Endothelial cell of umbilical vein (primary cell): ENCODE results near the gene MMP14. TPM values are rescaled to one million over a fixed set of nuclear protein-coding genes. Genes with fewer than 3 reads are reported as not detected.
A peak's percentile ranks its signal among the peaks of the same experiment; 100 is the strongest.
"Not testable (repeated sequence)": the region's sequence is repeated elsewhere in the genome, so short reads cannot be mapped to it uniquely, and the experiment has no call there.

Experiments used
- BruUV-seq: library from RNA; stranded (reverse); fragments of 400-500 nt; replicated peaks from 2 replicates; lab custom pipeline; 2021; lab: Mats Ljungman, UMichigan
- CTCF ChIA-PET: fragments of 300-600, 350-600 bp; sonication (Branson Sonifier 250); formaldehyde crosslinking; loops from one replicate; lab custom pipeline; 2021; ENCODE audit warnings: antibody characterized with exemption, inconsistent platforms; lab: Charles Lee
- POLR2A ChIA-PET: fragments of 300-600, 350-600 bp; sonication (Branson Sonifier 250); formaldehyde crosslinking; loops from one replicate; lab custom pipeline; 2021; ENCODE audit warnings: antibody characterized with exemption, inconsistent platforms; lab: Charles Lee
- DNase-seq: peaks from one replicate; pipeline ENCODE4 v3.0.0-alpha.2; 2011; ENCODE audit warnings: low read depth, low spot score
- FAIRE-seq: peaks from 2 replicates; lab custom pipeline; 2011; peaks lifted over from hg19 to GRCh38; lab: Jason Lieb, UNC
- H2AFZ ChIP-seq: 2 replicates; pipeline ENCODE4 v1.6.0; 2012; ENCODE audit warnings: low read depth, low read length, control low read depth, inconsistent platforms
- H3K27ac ChIP-seq: 2 replicates; pipeline ENCODE4 v1.5.1; 2011; ENCODE audit warnings: low read depth, mild to moderate bottlenecking, control low read depth, low read length, moderate library complexity; ENCODE audit not compliant: insufficient read depth
- H3K27me3 ChIP-seq, 2 experiments: 2 replicates each; pipeline versions ENCODE4 v1.6.0 to v1.6.1; 2011; ENCODE audit warnings: low read length in 2 of 2, mixed read lengths in 1 of 2; ENCODE audit not compliant: control insufficient read depth in 2 of 2, insufficient read depth in 2 of 2
- H3K36me3 ChIP-seq, 2 experiments: 2 replicates in 1 of 2; 3 replicates in 1 of 2; pipeline ENCODE4 v1.5.1; 2011; ENCODE audit warnings: low read length in 2 of 2, mild to moderate bottlenecking in 1 of 2, moderate library complexity in 1 of 2; ENCODE audit not compliant: control insufficient read depth in 2 of 2, insufficient read depth in 2 of 2; ENCODE audit errors: extremely low read depth in 1 of 2
- H3K4me1 ChIP-seq: 3 replicates; pipeline ENCODE4 v1.5.1; 2011; ENCODE audit warnings: mild to moderate bottlenecking, low read length; ENCODE audit not compliant: control insufficient read depth, insufficient read depth; ENCODE audit errors: extremely low read depth
- H3K4me2 ChIP-seq: 2 replicates; pipeline ENCODE4 v1.6.1; 2011; ENCODE audit warnings: low read length, control low read depth, mixed read lengths; ENCODE audit not compliant: insufficient read depth
- H3K4me3 ChIP-seq, 3 experiments: fragments of 200-600 bp in 1 of 3; sonication (generic), shearing (Covaris generic) in 1 of 3; replicated peaks in 1 of 3; 2 replicates each; pipeline ENCODE4 v1.5.1; 2011 to 2016; ENCODE audit warnings: control low read depth in 3 of 3, low read length in 3 of 3, mild to moderate bottlenecking in 2 of 3, inconsistent platforms in 1 of 3, low read depth in 1 of 3, moderate library complexity in 1 of 3; ENCODE audit not compliant: insufficient read depth in 1 of 3
- H3K79me2 ChIP-seq: 2 replicates; pipeline ENCODE4 v1.6.0; 2012; ENCODE audit warnings: low read length, inconsistent platforms; ENCODE audit not compliant: control insufficient read depth, insufficient read depth
- H3K9ac ChIP-seq: replicated peaks from 2 replicates; pipeline ENCODE3; 2011; ENCODE audit warnings: low read length, control low read depth; ENCODE audit not compliant: insufficient read depth; ENCODE audit errors: extremely low read depth
- H3K9me1 ChIP-seq: replicated peaks from 3 replicates; pipeline ENCODE4 v1.6.0; 2011; ENCODE audit warnings: mild to moderate bottlenecking, low read length; ENCODE audit not compliant: control insufficient read depth, insufficient read depth; ENCODE audit errors: extremely low read depth
- H3K9me3 ChIP-seq: replicated peaks from 2 replicates; pipeline ENCODE4 v1.5.1; 2012; ENCODE audit warnings: low read length, inconsistent platforms; ENCODE audit not compliant: control insufficient read depth, insufficient read depth
- H4K20me1 ChIP-seq: replicated peaks from 2 replicates; pipeline ENCODE3; 2011; ENCODE audit warnings: mild to moderate bottlenecking, low read length; ENCODE audit not compliant: control insufficient read depth, insufficient read depth; ENCODE audit errors: extremely low read depth
- FOS ChIP-seq: IDR thresholded peaks from 2 replicates; pipeline ENCODE4 v1.6.1; 2011; ENCODE audit warnings: mild to moderate bottlenecking, low read length, moderate library complexity, borderline replicate concordance; ENCODE audit not compliant: insufficient read depth
- GATA2 ChIP-seq: IDR thresholded peaks from 2 replicates; pipeline ENCODE4 v1.7.0; 2011; ENCODE audit warnings: low read depth, mild to moderate bottlenecking, moderate library complexity, mixed read lengths, low read length; ENCODE audit not compliant: insufficient read length, insufficient read depth
- JUN ChIP-seq: IDR thresholded peaks from 2 replicates; pipeline ENCODE4 v1.6.1; 2011; ENCODE audit warnings: borderline replicate concordance, low read depth; ENCODE audit not compliant: insufficient read length, insufficient read depth
- MYC ChIP-seq: IDR thresholded peaks from one replicate; pipeline ENCODE4 v1.6.1; 2011; ENCODE audit warnings: mild to moderate bottlenecking, low read depth, low read length
- POLR2A ChIP-seq: IDR thresholded peaks from 2 replicates; pipeline ENCODE4 v1.6.1; 2012; ENCODE audit warnings: low read depth, mild to moderate bottlenecking, control low read depth, low read length
- POLR2AphosphoS5 ChIP-seq: IDR thresholded peaks from 2 replicates; pipeline ENCODE4 v1.6.1; 2012; ENCODE audit warnings: low read depth, mild to moderate bottlenecking, control low read depth, low read length, moderate library complexity; ENCODE audit not compliant: insufficient read depth
- dilution Hi-C: fragments of 300-500 bp; cut with MboI; formaldehyde crosslinking; loops from one replicate; pipeline ENCODE4 v1.15.0; 2019; ENCODE audit warnings: low sequenced_read_pairs; ENCODE audit not compliant: extremely low pct_ligation_motif_present
- intact Hi-C: fragments of 100-400 bp; cut with micrococcal nuclease; formaldehyde crosslinking; loops from one replicate; pipeline ENCODE4 v1.10.0; 2022
- polyA plus RNA-seq, 4 experiments: library from polyadenylated mRNA; depleted of rRNA in 3 of 4; stranded (reverse) in 3 of 4; unstranded in 1 of 4; fragments of >200 nt; gene quantifications; 2 replicates each; pipeline versions ENCODE4 v1.2.1 to v1.2.3, GENCODE V29; 2011 to 2012; ENCODE audit warnings: missing spikeins in 1 of 4
- total RNA-seq: library from RNA; stranded (reverse); gene quantifications from 2 replicates; pipeline ENCODE4 v1.2.3, GENCODE V29; 2021
- TF ChIP-seq, protein P1 (sequence below), 2 donors: IDR thresholded peaks; 1 replicate in 1 of 2; 2 replicates in 1 of 2; pipeline ENCODE4 v1.5.1; 2011; ENCODE audit warnings: low read length in 2 of 2, mild to moderate bottlenecking in 2 of 2, moderate library complexity in 2 of 2, control low read depth in 1 of 2, inconsistent platforms in 1 of 2, low read depth in 1 of 2; ENCODE audit not compliant: insufficient read depth in 1 of 2; ENCODE audit errors: extremely low read depth in 1 of 2
- TF ChIP-seq, protein P2 (sequence below): IDR thresholded peaks from 2 replicates; pipeline ENCODE4 v1.6.1; 2011; ENCODE audit not compliant: insufficient read depth, insufficient read length

The MMP14 gene
- total and polyA plus RNA-seq, 2 donors (not counting 3 experiments of a cell fraction or from before 2014, with no cell fraction given): 506 to 603 TPM

DNA sequence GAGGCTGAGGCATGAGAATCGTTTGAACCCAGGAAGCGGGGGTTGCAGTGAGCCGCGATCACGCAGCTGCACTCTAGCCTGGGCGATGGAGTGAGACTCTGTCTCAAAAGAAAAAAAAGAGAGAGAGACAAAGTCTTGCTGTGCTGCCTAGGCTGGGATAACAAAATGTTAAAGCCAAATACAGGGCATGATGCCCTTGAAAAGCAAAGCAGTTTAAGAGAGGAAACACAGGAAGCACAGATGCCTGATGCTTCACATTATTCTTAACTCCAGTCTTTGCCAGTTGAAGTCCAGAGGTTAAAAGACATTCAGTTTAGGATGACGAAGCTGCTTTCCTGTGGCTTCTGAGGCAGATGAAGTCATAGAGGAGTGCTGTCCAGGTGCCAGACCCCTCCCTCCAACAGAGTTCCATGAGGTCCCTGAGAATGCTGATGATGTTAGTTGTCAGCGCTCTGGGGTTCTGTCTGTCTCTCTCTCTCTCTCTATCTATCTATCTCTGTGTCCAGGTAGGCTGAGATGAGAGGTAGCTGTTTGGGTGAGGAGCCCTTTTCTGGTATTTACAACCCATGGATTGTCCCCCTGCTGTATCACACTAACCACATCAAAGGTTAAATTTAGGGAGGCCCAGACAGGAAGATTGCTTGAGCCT, 11.6 kb upstream of the MMP14 start:
- POLR2A ChIA-PET: no interaction called here

DNA sequence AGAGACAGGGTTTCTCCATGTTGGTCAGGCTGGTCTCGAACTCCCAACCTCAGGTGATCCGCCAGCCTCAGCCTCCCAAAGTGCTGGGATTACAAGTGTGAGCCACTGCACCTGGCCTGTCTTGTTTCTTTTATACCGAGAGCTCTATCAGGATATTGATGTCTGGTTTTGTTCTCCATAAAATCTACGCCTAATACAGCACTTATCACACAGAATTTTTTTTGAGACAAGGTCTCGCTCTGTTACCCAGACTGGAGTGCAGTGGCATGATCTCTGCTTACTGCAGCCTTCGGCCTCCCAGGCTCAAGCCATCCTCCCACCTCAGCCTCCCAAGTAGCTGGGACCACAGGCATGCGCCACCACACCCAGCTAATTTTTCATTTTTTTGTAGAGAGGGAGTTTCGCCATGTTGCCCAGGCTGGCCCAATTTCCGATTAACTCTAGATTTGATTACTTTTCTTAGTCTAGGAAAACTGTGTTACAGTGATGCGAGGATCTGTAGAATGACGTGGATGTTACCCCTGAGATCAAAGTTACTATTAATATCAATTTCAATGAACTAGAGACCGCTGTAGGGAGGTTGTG, 7.2 kb upstream of the MMP14 start:
- Histone ChIP-seq H3K4me3 (peak overlapping the region in 2 of 3 experiments; percentile 68 to 97), H2AFZ (peak overlapping the region; percentile 87), H3K27ac (peak overlapping the region; percentile 92), H3K4me2 (peak overlapping the region; percentile 95), H3K9ac (peak overlapping the region; percentile 98), H3K79me2 (peaks cover 22% of the 10 kb centered on the region), H3K4me1 (peaks cover 33% of the 10 kb centered on the region)
- H3K36me3 ChIP-seq, H4K20me1 ChIP-seq, POLR2A ChIA-PET, H3K27me3 ChIP-seq, H3K9me3 ChIP-seq, dilution Hi-C loops, DNase-seq, H3K9me1 ChIP-seq, FAIRE-seq: not testable (repeated sequence)
- intact Hi-C loops: loop anchor here (10.0 kb wide), 1 partner anchor 226 kb away; the partner anchor contains the start of gene CDH24
- CTCF ChIA-PET: interaction anchor here (0.7 to 12.5 kb wide), 2 partner anchors 22 kb away, joined by 3 to 214 read pairs; no protein-coding TSS in a partner anchor
- TSS peak; percentile 59 for BruUV-seq

More for the DNA sequence above, 11.6 kb upstream of the MMP14 start:
- Histone ChIP-seq H4K20me1 (no peaks in the 10 kb centered on the region), H3K9me3 (no peaks in the 10 kb centered on the region), H3K9ac (peak overlapping the region; percentile 67), H3K9me1 (no peaks in the 10 kb centered on the region), H3K27me3 (no peaks in the 10 kb centered on the region), H3K36me3 (no peaks in the 10 kb centered on the region), H3K79me2 (peaks cover 2% of the 10 kb centered on the region), H3K4me1 (peaks cover 30% of the 10 kb centered on the region), H3K27ac (peak overlapping the region; percentile 94), H3K4me2 (peak overlapping the region; percentile 73), H2AFZ (peak overlapping the region; percentile 57), H3K4me3 (no peak overlapping the region)
- BruUV-seq: TSS peak; percentile 73
- TF ChIP-seq FOS: peak; percentile 79
- TF ChIP-seq, protein P1, sequence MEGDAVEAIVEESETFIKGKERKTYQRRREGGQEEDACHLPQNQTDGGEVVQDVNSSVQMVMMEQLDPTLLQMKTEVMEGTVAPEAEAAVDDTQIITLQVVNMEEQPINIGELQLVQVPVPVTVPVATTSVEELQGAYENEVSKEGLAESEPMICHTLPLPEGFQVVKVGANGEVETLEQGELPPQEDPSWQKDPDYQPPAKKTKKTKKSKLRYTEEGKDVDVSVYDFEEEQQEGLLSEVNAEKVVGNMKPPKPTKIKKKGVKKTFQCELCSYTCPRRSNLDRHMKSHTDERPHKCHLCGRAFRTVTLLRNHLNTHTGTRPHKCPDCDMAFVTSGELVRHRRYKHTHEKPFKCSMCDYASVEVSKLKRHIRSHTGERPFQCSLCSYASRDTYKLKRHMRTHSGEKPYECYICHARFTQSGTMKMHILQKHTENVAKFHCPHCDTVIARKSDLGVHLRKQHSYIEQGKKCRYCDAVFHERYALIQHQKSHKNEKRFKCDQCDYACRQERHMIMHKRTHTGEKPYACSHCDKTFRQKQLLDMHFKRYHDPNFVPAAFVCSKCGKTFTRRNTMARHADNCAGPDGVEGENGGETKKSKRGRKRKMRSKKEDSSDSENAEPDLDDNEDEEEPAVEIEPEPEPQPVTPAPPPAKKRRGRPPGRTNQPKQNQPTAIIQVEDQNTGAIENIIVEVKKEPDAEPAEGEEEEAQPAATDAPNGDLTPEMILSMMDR (IDR thresholded peaks at IDR 0.05; ENCODE audit: extremely low read depth in 1 of 2, insufficient read depth in 1 of 2, low read depth in 1 of 2, low read length in 2 of 2): no peak
- TF ChIP-seq POLR2A: peak; percentile 26
- peak; percentile 58 for TF ChIP-seq POLR2AphosphoS5
- TF ChIP-seq GATA2: no peak
- TF ChIP-seq JUN: peak; percentile 80
- TF ChIP-seq MYC: no peak
- TF ChIP-seq, protein P2, sequence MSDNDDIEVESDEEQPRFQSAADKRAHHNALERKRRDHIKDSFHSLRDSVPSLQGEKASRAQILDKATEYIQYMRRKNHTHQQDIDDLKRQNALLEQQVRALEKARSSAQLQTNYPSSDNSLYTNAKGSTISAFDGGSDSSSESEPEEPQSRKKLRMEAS: no peak
- FAIRE-seq: peak; percentile 97
- dilution Hi-C loops: no loop called here
- CTCF ChIA-PET: interaction anchor here (1.2 to 6.9 kb wide), 8 partner anchors 9 to 266 kb away, joined by 4 to 313 read pairs (median 44); partner anchors contain the start of gene MMP14
- peak; percentile 89 for DNase-seq
- intact Hi-C loops: loop anchor here (10.0 kb wide), 1 partner anchor 230 kb away; the partner anchor contains the start of gene CDH24
